IPS DF 4.7 (cell line): Measurements from ENCODE around the gene POLN.
A peak's percentile ranks its signal among the peaks of the same experiment; 100 is the strongest.
"Not testable (repeated sequence)": the region's sequence is repeated elsewhere in the genome, so short reads cannot be mapped to it uniquely, and the experiment has no call there.

Experiments
- DNase-seq: peaks from one replicate; pipeline ENCODE4 v3.0.0-alpha.2; 2013; ENCODE audit warnings: low spot score; ENCODE audit errors: extremely low read depth

Gene POLN

GRCh38 chr4:2220016-2220630 is 21.8 kb downstream of the POLN start:
- no peak for DNase-seq

- no peak for DNase-seq
Measured at GRCh38 chr4:2219233-2219760, 22.6 kb downstream of the POLN start.

- no peak for DNase-seq
Measured at GRCh38 chr4:2218436-2218835, 23.5 kb downstream of the POLN start.

- no peak for DNase-seq
Measured at GRCh38 chr4:2217726-2218125, 24.2 kb downstream of the POLN start.

- DNase-seq: no peak
Measured at GRCh38 chr4:2212831-2213230, 29.1 kb downstream of the POLN start.

- DNase-seq: not testable (repeated sequence)
Measured at GRCh38 chr4:2202789-2203188, 39.1 kb downstream of the POLN start.

GRCh38 chr4:2194496-2194895 is 47.4 kb downstream of the POLN start:
- DNase-seq: no peak

- no peak for DNase-seq
Measured at GRCh38 chr4:2193326-2193725, 48.6 kb downstream of the POLN start.

GRCh38 chr4:2186865-2187172 is 55.1 kb downstream of the POLN start:
- no peak for DNase-seq

GRCh38 chr4:2186133-2186864 is 55.6 kb downstream of the POLN start:
- DNase-seq: peak; percentile 30

GRCh38 chr4:2183394-2183793 is 58.5 kb downstream of the POLN start:
- DNase-seq: no peak

- no peak for DNase-seq
Measured at GRCh38 chr4:2182994-2183393, 58.9 kb downstream of the POLN start.

GRCh38 chr4:2180410-2180809 is 61.5 kb downstream of the POLN start:
- no peak for DNase-seq

- DNase-seq: no peak
Measured at GRCh38 chr4:2179717-2180116, 62.2 kb downstream of the POLN start.

GRCh38 chr4:2178986-2179385 is 62.9 kb downstream of the POLN start:
- no peak for DNase-seq

GRCh38 chr4:2177443-2178093 is 64.4 kb downstream of the POLN start:
- no peak for DNase-seq

GRCh38 chr4:2175990-2176698 is 65.8 kb downstream of the POLN start:
- no peak for DNase-seq

- DNase-seq: no peak
Measured at GRCh38 chr4:2174061-2174460, 67.9 kb downstream of the POLN start.

GRCh38 chr4:2172627-2173231 is 69.2 kb downstream of the POLN start:
- DNase-seq: no peak

GRCh38 chr4:2172161-2172560 is 69.8 kb downstream of the POLN start:
- no peak for DNase-seq

GRCh38 chr4:2168469-2169319 is 73.2 kb downstream of the POLN start:
- DNase-seq: no peak
